Endothelial cell of umbilical vein (primary cell): ENCODE measurements around the gene MDGA2.

ENCODE experiments used
- CTCF ChIP-seq, 2 donors: IDR thresholded peaks; 1 replicate in 1 of 2; 2 replicates in 1 of 2; pipeline ENCODE4 v1.5.1; 2011; ENCODE audit warnings: low read length in 2 of 2, mild to moderate bottlenecking in 2 of 2, moderate library complexity in 2 of 2, control low read depth in 1 of 2, inconsistent platforms in 1 of 2, low read depth in 1 of 2; ENCODE audit not compliant: insufficient read depth in 1 of 2; ENCODE audit errors: extremely low read depth in 1 of 2
- EZH2 ChIP-seq: IDR thresholded peaks from 2 replicates; pipeline ENCODE4 v1.6.1; 2012; ENCODE audit warnings: borderline replicate concordance, low read depth, mild to moderate bottlenecking, moderate library complexity, low read length, inconsistent platforms; ENCODE audit not compliant: severe bottlenecking
- MAX ChIP-seq: IDR thresholded peaks from 2 replicates; pipeline ENCODE4 v1.6.1; 2011; ENCODE audit not compliant: insufficient read depth, insufficient read length
- MYC ChIP-seq: IDR thresholded peaks from one replicate; pipeline ENCODE4 v1.6.1; 2011; ENCODE audit warnings: mild to moderate bottlenecking, low read depth, low read length
- POLR2A ChIP-seq: IDR thresholded peaks from 2 replicates; pipeline ENCODE4 v1.6.1; 2012; ENCODE audit warnings: low read depth, mild to moderate bottlenecking, control low read depth, low read length
- POLR2AphosphoS5 ChIP-seq: IDR thresholded peaks from 2 replicates; pipeline ENCODE4 v1.6.1; 2012; ENCODE audit warnings: low read depth, mild to moderate bottlenecking, control low read depth, low read length, moderate library complexity; ENCODE audit not compliant: insufficient read depth

- no peak for TF ChIP-seq CTCF (IDR thresholded peaks at IDR 0.05; ENCODE audit: extremely low read depth in 1 of 2, insufficient read depth in 1 of 2, low read depth in 1 of 2, low read length in 2 of 2)
- no peak for TF ChIP-seq EZH2
- no peak for TF ChIP-seq POLR2A
- TF ChIP-seq MYC: no peak
- TF ChIP-seq POLR2AphosphoS5: no peak
- no peak for TF ChIP-seq MAX
These were observed 253.2 kb downstream of the MDGA2 start for GRCh38 chr14:47422191-47422590.
